Breast epithelium (tissue), 4 donors: Measurements from ENCODE around the gene STEAP1B. TPM values are rescaled to one million over a fixed set of nuclear protein-coding genes. Genes with fewer than 3 reads are reported as not detected.
"Not testable (repeated sequence)": the region's sequence is repeated elsewhere in the genome, so short reads cannot be mapped to it uniquely, and the experiment has no call there.

ENCODE experiments used
- DNase-seq, 2 donors: peaks; one replicate each; pipeline ENCODE4 v3.0.0-alpha.2; 2019; ENCODE audit warnings: low spot score in 2 of 2
- H3K27ac ChIP-seq, 2 donors: fragments of 200-600 bp; sonication (generic) in 1 of 2; one replicate each; pipeline ENCODE4 v1.5.1; 2016 to 2019; ENCODE audit warnings: mild to moderate bottlenecking in 1 of 2
- H3K27me3 ChIP-seq, 2 donors: fragments of 200-600 bp; sonication (generic) in 1 of 2; one replicate each; pipeline versions ENCODE4 v1.5.1 to v1.6.0; 2017 to 2019; ENCODE audit warnings: control low read depth in 1 of 2, mild to moderate bottlenecking in 1 of 2
- H3K36me3 ChIP-seq: fragments of 200-600 bp; one replicate; pipeline ENCODE4 v1.5.1; 2019
- H3K4me1 ChIP-seq, 2 donors: fragments of 200-600 bp; sonication (generic); one replicate each; pipeline ENCODE4 v1.5.1; 2016 to 2019; ENCODE audit warnings: control low read depth in 1 of 2
- H3K4me3 ChIP-seq, 3 donors: fragments of 200-600 bp; sonication (generic); 1 replicate in 2 of 3; 2 replicates in 1 of 3; pipeline ENCODE4 v1.5.1; 2016 to 2019; ENCODE audit warnings: mild to moderate bottlenecking in 3 of 3, moderate library complexity in 2 of 3
- H3K9me3 ChIP-seq, 2 donors: fragments of 200-600 bp; sonication (generic) in 1 of 2; one replicate each; pipeline ENCODE4 v1.5.1; 2016 to 2019; ENCODE audit warnings: control low read depth in 1 of 2
- CTCF ChIP-seq, 3 donors: fragments of 450-650 bp; IDR thresholded peaks; one replicate each; pipeline ENCODE4 v1.5.1; 2016 to 2017; ENCODE audit warnings: antibody characterized with exemption in 3 of 3, mild to moderate bottlenecking in 3 of 3, moderate library complexity in 3 of 3
- POLR2A ChIP-seq: fragments of 450-650 bp; IDR thresholded peaks from one replicate; pipeline ENCODE4 v1.6.1; 2016; ENCODE audit warnings: antibody characterized with exemption, mild to moderate bottlenecking, moderate library complexity
- POLR2AphosphoS5 ChIP-seq, 3 donors: sonication (generic); formaldehyde crosslinking; IDR thresholded peaks; one replicate each; pipeline ENCODE4 v1.6.1; 2017; ENCODE audit warnings: antibody characterized with exemption in 3 of 3
- intact Hi-C: fragments of 100-400 bp; cut with DNase I; formaldehyde crosslinking; loops from one replicate; pipeline ENCODE4 v1.15.1; 2023; ENCODE audit warnings: low total_unique reads
- total RNA-seq, 3 donors: library from RNA; depleted of rRNA; stranded (reverse); fragments of >200 nt; gene quantifications; one replicate each; pipeline ENCODE4 v1.1.0, GENCODE V29; 2016

Gene STEAP1B
- total RNA-seq, 3 donors from 2014 or later, result 0.32 to 1.0 (median 0.66) TPM

DNA sequence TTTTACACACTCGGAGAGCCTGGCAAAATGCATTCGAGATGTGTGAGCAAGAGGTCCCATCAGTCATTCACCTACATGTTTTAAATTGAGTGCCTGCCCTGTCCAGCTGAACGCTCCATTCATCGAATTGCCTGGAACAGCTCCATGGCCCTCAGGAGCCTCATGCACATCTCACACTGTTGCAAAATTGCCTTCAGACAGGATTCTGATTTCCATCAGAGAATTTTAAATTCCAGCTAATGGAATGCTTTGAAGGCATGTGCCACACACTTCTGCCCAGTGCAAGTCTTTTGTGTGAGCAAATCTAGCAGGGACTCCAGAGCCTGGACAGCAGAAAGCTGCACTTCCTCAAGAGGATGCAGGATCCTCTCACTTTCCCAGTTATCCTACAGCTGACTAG, 17.0 kb upstream of the STEAP1B start:
- H3K4me1 ChIP-seq, H3K36me3 ChIP-seq, DNase-seq, intact Hi-C loops, H3K27me3 ChIP-seq, H3K4me3 ChIP-seq, H3K27ac ChIP-seq, H3K9me3 ChIP-seq: not testable (repeated sequence)

DNA sequence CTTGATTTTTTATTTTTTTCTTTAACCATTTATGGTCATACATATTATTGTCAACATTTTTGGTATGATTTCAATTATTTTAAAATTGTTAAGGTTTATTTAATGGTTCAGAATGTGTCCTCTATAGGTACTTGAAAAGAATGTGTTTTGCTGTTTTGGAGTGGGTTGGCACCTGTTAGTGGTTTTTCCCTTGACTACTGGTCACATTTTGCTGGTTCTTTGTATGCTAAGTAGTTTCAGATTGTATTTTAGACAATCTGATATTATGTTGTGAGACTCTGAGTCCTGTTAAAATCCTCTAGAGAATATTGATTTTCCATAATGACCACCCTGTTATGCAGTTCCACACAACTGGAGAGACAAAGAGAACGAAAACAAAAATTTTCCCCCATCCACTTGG, 15.0 kb upstream of the STEAP1B start:
- H3K4me3 ChIP-seq, H3K4me1 ChIP-seq, H3K36me3 ChIP-seq, H3K27me3 ChIP-seq, DNase-seq, intact Hi-C loops, H3K9me3 ChIP-seq, H3K27ac ChIP-seq: not testable (repeated sequence)

DNA sequence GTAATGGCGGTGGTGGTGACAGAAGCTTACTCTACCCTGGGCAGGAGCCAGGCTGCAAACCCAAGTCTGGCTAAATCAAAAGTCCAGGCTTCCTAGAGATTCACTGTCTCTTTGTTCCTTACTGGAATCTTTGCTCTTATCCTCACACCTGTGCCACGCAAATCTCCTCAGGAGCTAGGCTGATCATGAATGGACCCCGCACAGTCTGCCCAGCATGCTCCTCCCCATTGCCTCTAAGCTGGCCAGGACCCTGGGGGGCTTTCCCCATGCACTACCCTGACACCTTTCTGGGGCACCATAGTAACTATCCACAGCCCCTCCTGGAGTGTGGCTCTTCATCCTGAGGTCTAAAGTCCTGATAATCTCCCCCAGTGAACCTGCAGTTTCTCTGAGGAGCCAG, 7.3 kb upstream of the STEAP1B start:
- H3K27ac ChIP-seq, intact Hi-C loops, H3K4me1 ChIP-seq, H3K9me3 ChIP-seq, DNase-seq, H3K27me3 ChIP-seq, H3K36me3 ChIP-seq, H3K4me3 ChIP-seq: not testable (repeated sequence)

GRCh38 chr7:22506316-22507020, 6.5 kb upstream of the STEAP1B start:
- H3K27ac ChIP-seq, intact Hi-C loops: not testable (repeated sequence)

GRCh38 chr7:22504519-22504918, 4.5 kb upstream of the STEAP1B start:
- H3K36me3 ChIP-seq, DNase-seq, H3K4me3 ChIP-seq, H3K27ac ChIP-seq, H3K27me3 ChIP-seq, H3K4me1 ChIP-seq, intact Hi-C loops, H3K9me3 ChIP-seq: not testable (repeated sequence)

More at GRCh38 chr7:22506316-22507020, 6.5 kb upstream of the STEAP1B start:
- not testable (repeated sequence) for H3K27me3 ChIP-seq, H3K36me3 ChIP-seq, DNase-seq, H3K9me3 ChIP-seq, H3K4me1 ChIP-seq, H3K4me3 ChIP-seq

DNA sequence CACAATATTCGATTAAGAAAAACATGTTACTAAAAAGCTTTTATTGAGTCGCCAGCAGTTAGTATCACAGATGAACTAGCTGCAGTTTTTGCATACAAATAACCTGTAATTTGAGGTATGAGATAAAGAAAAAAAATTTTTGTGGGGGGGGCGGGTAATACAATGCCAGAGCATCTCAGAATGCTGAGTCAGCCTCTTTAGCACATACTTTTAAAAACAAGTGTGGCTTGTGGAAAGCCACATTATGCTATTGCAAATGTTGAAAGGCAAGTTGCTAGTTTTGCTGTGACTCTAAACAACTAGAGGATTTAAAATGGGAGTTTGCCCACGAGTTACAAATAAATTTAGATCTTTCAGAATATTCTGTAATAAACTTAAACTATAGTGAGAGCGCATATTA, 2.1 kb upstream of the STEAP1B start:
- H3K4me1 ChIP-seq, H3K27me3 ChIP-seq, H3K9me3 ChIP-seq, DNase-seq, H3K36me3 ChIP-seq, intact Hi-C loops, H3K27ac ChIP-seq, H3K4me3 ChIP-seq: not testable (repeated sequence)

DNA sequence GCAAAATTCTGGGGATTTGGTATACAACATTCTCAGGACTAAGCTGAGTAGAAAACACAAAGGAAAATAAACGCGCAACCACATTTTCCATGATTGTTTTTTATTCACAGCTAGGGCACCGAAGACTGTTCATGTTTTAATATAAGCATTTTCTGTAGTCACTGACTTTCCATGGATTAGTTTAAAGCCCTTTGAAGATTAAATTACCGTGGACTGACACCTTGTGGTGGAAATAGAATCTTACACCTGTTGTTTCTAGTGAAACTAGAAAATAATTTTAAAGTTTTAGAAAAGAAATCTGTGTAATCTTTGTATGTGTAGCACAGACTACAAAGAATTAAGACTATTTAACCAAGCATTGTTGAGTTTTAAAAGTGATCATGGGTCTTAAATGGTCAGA, 1.3 kb upstream of the STEAP1B start:
- peak; percentile 19 to 33 (median 31) for TF ChIP-seq CTCF (IDR thresholded peaks at IDR 0.05)
- H3K4me1 ChIP-seq, H3K9me3 ChIP-seq, DNase-seq, H3K36me3 ChIP-seq, intact Hi-C loops, H3K27ac ChIP-seq, H3K27me3 ChIP-seq, H3K4me3 ChIP-seq: not testable (repeated sequence)

- intact Hi-C loops, result no loop called here
These were observed 944 bp downstream of the STEAP1B start for GRCh38 chr7:22499044-22499443.

GRCh38 chr7:22496912-22497311, 3.1 kb downstream of the STEAP1B start:
- H3K27me3 ChIP-seq, H3K4me3 ChIP-seq, H3K4me1 ChIP-seq, H3K27ac ChIP-seq, H3K36me3 ChIP-seq, intact Hi-C loops, H3K9me3 ChIP-seq, DNase-seq: not testable (repeated sequence)

More at GRCh38 chr7:22499044-22499443, 944 bp downstream of the STEAP1B start:
- no peaks in the 10 kb centered on the region for H3K27me3 ChIP-seq
- no peak overlapping the region for H3K27ac ChIP-seq
- H3K36me3 ChIP-seq, result no peaks in the 10 kb centered on the region
- TF ChIP-seq POLR2AphosphoS5 (IDR thresholded peaks at IDR 0.05), result no peak
- TF ChIP-seq POLR2A, result no peak
- TF ChIP-seq CTCF (IDR thresholded peaks at IDR 0.05), result no peak
- no peaks in the 10 kb centered on the region for H3K4me1 ChIP-seq
- H3K4me3 ChIP-seq, result no peak overlapping the region
- DNase-seq, result no peak
- H3K9me3 ChIP-seq, result no peaks in the 10 kb centered on the region

DNA sequence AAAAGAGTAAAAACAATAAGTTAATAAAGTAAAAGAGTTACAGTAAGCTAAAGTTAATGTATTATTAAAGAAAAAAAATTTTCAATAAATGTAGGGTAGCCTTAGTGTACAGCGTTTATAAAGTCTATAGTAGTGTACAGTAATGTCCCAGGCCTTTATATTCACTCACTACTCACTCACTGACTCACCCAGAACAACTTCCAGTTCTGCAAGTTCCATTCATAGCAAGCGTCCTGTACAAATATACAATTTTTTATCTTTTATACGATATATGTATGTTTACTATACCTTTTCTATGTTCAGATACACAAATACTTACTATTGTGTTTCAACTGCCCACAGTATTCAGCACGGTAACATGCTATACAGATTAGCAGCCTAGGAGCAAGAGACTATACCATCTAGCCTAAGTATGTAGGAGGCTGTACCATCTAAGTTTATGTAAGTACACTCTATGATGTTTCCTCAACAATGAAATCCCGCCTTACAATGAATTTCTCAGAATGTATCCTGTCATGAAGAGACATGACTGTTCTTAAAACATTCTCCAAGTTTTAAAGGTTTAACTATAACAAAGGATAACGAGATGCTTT, 3.6 kb downstream of the STEAP1B start:
- DNase-seq, H3K9me3 ChIP-seq, H3K27ac ChIP-seq, H3K36me3 ChIP-seq, H3K27me3 ChIP-seq, H3K4me1 ChIP-seq, H3K4me3 ChIP-seq, intact Hi-C loops: not testable (repeated sequence)

DNA sequence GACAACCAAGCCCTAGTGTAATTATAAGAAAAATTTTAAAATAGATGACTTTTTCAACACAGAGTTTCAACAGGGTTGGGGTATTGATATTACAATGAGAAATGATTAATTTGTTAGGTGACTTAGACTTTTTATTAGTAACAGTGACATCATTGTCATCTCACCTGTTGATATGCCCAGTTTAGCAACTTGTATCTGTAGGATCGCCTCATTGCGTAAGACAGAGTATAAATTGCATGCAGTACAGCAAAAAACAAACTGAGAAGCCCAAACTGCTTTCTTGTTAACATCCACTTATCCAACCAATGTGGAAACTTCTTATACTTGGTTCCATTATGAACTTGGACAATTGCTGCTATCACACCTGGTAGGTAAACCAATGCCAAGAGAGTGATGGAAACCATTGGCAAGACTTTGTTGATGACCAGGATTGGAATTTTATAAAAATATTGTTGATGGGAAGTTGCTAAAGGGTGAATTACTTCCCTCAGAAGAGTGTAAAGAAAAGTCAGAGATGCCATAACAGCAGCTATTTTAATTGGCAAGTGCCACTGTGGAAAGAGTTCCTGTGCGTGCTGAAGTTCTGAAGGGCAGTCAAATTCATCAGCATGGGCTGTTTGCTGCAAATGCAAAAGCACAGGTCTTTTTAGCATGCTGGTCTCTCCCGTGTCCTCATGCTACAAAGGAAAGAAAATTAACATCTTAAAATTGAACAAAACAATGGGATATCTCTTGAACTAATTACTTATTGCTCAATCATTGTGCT, 6.6 kb downstream of the STEAP1B start:
- H3K27me3 ChIP-seq, H3K36me3 ChIP-seq, H3K27ac ChIP-seq, H3K4me3 ChIP-seq, H3K9me3 ChIP-seq, H3K4me1 ChIP-seq, DNase-seq: not testable (repeated sequence)
- intact Hi-C loops, result loop anchor here (5.0 kb wide), 1 partner anchor 196 kb away; no protein-coding TSS in a partner anchor
